ENCODE results near the gene CHST8.

GRCh38 chr19:33647146-33647545, 25.4 kb downstream of the CHST8 start:
- TF ChIP-seq CTCF (IDR thresholded peaks at IDR 0.05) (no peak), POLR2A (IDR thresholded peaks at IDR 0.05) (no peak)
